Ishikawa (cell line): ENCODE results near the gene KRTAP10-10.

ENCODE experiments used
- CEBPB ChIP-seq: IDR thresholded peaks from 2 replicates; pipeline ENCODE4 v1.6.1; 2012
- CREB1 ChIP-seq: IDR thresholded peaks from 2 replicates; pipeline ENCODE4 v1.6.1; 2012; ENCODE audit warnings: low read depth
- EGR1 ChIP-seq: IDR thresholded peaks from 2 replicates; pipeline ENCODE4 v1.6.1; 2012
- EP300 ChIP-seq: IDR thresholded peaks from 2 replicates; pipeline ENCODE4 v1.6.1; 2012; ENCODE audit warnings: borderline replicate concordance
- FOXM1 ChIP-seq: IDR thresholded peaks from 2 replicates; pipeline ENCODE4 v1.6.1; 2012; ENCODE audit warnings: low read depth, borderline replicate concordance
- MAX ChIP-seq: IDR thresholded peaks from 2 replicates; pipeline ENCODE4 v1.6.1; 2012
- NFIC ChIP-seq: IDR thresholded peaks from 2 replicates; pipeline ENCODE4 v1.6.1; 2012
- RAD21 ChIP-seq: IDR thresholded peaks from 2 replicates; pipeline ENCODE4 v1.6.1; 2012; ENCODE audit warnings: low read depth
- REST ChIP-seq: IDR thresholded peaks from 2 replicates; pipeline ENCODE4 v1.6.1; 2012; ENCODE audit warnings: low read depth, mild to moderate bottlenecking
- TAF1 ChIP-seq: IDR thresholded peaks from 2 replicates; pipeline ENCODE4 v1.6.1; 2012; ENCODE audit warnings: low read depth, mild to moderate bottlenecking
- TCF12 ChIP-seq: IDR thresholded peaks from 2 replicates; pipeline ENCODE4 v1.6.1; 2012; ENCODE audit warnings: low read depth
- TEAD4 ChIP-seq: IDR thresholded peaks from 2 replicates; pipeline ENCODE4 v1.6.1; 2012
- USF1 ChIP-seq: IDR thresholded peaks from 2 replicates; pipeline ENCODE4 v1.6.1; 2012
- YY1 ChIP-seq: IDR thresholded peaks from 2 replicates; pipeline ENCODE4 v1.6.1; 2012; ENCODE audit warnings: low read depth
- ZBTB7A ChIP-seq: IDR thresholded peaks from 2 replicates; pipeline ENCODE4 v1.6.1; 2012; ENCODE audit warnings: low read depth

The KRTAP10-10 gene

GRCh38 chr21:44616591-44616926, 20.6 kb upstream of the KRTAP10-10 start:
- TF ChIP-seq TCF12 (no peak), NFIC (no peak), FOXM1 (no peak), USF1 (no peak), TAF1 (no peak), CREB1 (no peak), EGR1 (no peak), MAX (no peak), TEAD4 (no peak), YY1 (no peak), RAD21 (no peak), EP300 (no peak)

GRCh38 chr21:44617071-44617501, 20.1 kb upstream of the KRTAP10-10 start:
- no peak for TF ChIP-seq TAF1

GRCh38 chr21:44618504-44618903, 18.7 kb upstream of the KRTAP10-10 start:
- TF ChIP-seq YY1 (no peak), EGR1 (no peak), EP300 (no peak), CREB1 (no peak), CEBPB (no peak), REST (no peak), MAX (no peak), USF1 (no peak), TAF1 (no peak), RAD21 (no peak), TEAD4 (no peak), FOXM1 (no peak), NFIC (no peak), ZBTB7A (no peak), TCF12 (no peak)

- TF ChIP-seq YY1 = no peak
- no peak for TF ChIP-seq CEBPB
- no peak for TF ChIP-seq TEAD4
- no peak for TF ChIP-seq TCF12
- TF ChIP-seq CREB1 = no peak
- TF ChIP-seq FOXM1 = no peak
- TF ChIP-seq USF1 = no peak
- no peak for TF ChIP-seq MAX
- no peak for TF ChIP-seq RAD21
- TF ChIP-seq ZBTB7A = no peak
- no peak for TF ChIP-seq NFIC
- no peak for TF ChIP-seq EGR1
- no peak for TF ChIP-seq REST
- no peak for TF ChIP-seq TAF1
These were observed 18.2 kb upstream of the KRTAP10-10 start for GRCh38 chr21:44618909-44619308.

- no peak for TF ChIP-seq YY1
- no peak for TF ChIP-seq TAF1
- TF ChIP-seq ZBTB7A = no peak
- no peak for TF ChIP-seq CREB1
- no peak for TF ChIP-seq USF1
- no peak for TF ChIP-seq RAD21
- TF ChIP-seq MAX = no peak
- TF ChIP-seq REST = no peak
- TF ChIP-seq NFIC = no peak
- no peak for TF ChIP-seq EGR1
- TF ChIP-seq TCF12 = no peak
- no peak for TF ChIP-seq TEAD4
- no peak for TF ChIP-seq FOXM1
- TF ChIP-seq EP300 = no peak
These were observed 17.3 kb upstream of the KRTAP10-10 start for GRCh38 chr21:44619886-44620285.
